LNCAP (cell line): ENCODE data around the gene PARP14.

ENCODE experiments used
- TF ChIP-seq, protein P1 (sequence below): fragments of 450-650 bp; IDR thresholded peaks from 2 replicates; pipeline ENCODE4 v1.5.1; 2017; ENCODE audit warnings: mild to moderate bottlenecking

PARP14 gene

DNA sequence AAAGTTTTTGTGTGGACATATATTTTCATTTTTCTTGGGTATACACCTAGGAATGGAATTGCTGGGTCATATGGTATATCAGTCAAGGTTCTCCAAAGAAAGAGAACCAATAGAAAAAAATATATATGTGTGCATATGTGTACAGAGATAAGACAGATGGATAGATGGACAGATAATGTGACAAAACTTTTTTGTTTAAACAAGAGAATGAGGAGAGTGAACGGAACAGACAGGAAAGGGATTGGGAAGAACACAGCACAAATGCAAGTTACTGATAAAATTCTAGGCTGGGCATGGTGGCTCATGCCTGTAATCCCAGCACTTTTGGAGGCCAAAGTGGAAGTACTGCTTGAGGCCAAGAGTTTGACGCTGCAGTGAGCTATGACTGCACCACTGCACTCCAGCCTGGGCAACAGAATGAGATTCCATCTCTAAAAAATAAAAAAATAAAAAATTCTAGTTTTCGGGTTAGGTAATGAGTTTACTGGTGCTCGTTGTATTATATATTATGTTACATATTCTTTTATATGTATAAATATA, 63.0 kb downstream of the PARP14 start:
- TF ChIP-seq, protein P1, sequence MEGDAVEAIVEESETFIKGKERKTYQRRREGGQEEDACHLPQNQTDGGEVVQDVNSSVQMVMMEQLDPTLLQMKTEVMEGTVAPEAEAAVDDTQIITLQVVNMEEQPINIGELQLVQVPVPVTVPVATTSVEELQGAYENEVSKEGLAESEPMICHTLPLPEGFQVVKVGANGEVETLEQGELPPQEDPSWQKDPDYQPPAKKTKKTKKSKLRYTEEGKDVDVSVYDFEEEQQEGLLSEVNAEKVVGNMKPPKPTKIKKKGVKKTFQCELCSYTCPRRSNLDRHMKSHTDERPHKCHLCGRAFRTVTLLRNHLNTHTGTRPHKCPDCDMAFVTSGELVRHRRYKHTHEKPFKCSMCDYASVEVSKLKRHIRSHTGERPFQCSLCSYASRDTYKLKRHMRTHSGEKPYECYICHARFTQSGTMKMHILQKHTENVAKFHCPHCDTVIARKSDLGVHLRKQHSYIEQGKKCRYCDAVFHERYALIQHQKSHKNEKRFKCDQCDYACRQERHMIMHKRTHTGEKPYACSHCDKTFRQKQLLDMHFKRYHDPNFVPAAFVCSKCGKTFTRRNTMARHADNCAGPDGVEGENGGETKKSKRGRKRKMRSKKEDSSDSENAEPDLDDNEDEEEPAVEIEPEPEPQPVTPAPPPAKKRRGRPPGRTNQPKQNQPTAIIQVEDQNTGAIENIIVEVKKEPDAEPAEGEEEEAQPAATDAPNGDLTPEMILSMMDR = no peak

DNA sequence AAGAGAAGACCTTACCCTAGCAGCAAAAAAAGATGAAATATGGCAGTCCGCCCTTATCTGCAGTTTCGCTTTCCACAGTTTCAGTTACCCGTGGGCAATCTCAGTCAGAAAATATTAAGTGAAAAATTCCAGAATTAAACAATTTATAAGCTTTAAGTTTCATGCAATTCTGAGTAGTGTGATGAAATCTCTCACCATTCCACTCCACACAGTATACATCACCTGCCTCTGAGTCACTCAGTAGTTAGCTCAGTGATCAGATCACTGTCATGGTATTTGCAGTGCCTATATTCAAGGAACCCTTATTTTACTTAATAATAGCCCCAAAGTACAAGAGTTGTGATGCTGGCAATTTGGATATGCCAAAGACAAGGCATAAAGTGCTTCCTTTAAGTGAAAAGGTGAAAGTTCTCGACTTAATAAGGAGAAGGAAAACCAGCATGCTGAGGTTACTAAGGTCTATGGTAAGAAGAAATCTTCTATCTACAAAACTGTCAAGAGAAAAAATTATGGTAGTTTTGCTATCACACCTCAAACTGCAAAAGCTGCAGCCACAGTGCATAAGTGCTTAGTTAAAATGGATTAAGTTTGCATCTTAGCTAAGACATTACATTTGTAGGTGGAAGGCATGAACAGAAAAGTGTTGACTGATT, 64.9 kb downstream of the PARP14 start:
- TF ChIP-seq, protein P1 = no peak

DNA sequence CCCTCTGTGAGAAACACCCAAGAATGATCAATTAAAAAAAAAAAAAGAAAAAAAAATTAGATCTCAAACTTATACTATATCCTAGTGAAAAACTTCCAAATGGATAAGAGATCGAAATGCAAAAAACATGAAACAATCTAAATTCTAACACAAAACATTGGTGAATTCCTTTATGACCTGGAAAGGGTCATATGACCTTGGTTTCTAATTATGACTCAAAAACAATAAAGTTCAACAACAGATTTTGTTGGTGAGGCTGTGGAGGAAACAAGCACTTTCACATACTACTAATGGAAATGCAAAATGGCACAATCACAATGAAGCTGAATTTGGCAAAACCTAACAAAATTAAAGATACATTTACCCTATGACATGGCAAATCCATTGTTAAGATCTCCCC, 67.7 kb downstream of the PARP14 start:
- TF ChIP-seq, protein P1 = no peak

DNA sequence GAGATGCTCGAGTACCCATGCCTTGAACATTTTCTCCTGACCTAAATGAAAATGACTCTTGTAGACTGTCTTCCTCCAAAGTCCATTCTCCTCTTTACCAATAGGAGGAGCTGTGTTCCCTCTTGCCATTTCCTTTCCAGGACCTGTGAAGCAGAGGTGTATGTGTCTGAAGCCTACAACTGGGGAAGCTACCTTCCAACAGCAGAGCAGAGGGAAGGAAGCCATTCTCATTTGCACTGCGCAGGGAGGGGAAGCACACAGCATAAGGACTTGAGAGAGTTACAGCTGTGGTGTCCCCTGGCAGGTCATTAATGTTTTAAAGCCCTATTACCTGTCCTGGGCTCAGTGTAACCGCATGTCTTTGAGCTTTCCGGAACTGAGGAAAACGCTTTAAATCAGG, 74.3 kb downstream of the PARP14 start:
- TF ChIP-seq, protein P1 = peak; percentile 84

DNA sequence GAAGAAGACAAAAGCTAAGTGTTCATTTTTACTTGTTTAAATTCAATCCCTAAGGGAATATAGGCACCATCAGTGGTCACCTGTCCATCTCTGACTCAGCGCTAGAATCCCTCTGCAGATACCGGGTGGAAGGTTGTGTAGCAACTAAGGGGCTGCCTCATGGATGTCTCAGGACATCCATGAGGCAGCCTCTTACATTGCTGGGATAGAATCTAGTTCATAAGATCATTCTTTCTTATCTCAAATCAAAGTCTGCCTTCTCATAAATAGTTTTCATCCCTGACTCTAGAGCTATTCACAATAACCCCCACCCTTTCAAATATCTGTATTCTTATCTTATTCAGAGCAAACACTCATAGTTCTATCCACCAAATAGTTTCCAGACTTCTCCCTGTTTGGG, 74.9 kb downstream of the PARP14 start:
- TF ChIP-seq, protein P1 = no peak

DNA sequence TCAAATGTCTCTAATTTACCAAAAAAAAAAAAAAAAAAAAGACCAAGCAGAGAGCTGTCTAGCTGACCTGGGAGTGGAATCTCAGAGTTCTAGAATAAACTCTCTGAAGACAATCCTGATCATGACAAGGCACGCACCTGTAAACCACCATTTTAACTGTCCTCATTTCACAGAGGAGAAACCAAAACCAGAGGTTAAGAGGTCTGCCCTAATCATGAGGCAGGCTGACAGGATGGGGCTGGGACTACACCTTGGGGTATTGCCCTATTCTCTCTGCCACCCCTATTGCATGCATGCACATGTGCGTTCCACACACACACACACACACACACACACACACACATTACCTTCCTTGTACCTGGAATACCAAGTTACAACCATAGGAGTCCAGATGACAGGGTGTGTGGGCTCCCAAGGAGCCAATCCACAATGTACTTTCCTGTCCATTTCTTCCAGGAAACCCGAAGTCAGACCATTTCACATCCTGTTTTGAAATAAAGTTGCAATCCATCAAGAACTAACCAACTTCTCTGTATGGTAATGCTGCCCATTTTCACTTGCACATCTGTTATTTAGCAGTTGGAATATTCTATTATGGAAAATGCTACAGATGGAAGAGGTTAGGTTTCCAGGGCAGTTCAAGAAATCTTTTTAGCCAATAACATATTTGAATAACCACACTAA, 78.4 kb downstream of the PARP14 start:
- TF ChIP-seq, protein P1 = no peak

DNA sequence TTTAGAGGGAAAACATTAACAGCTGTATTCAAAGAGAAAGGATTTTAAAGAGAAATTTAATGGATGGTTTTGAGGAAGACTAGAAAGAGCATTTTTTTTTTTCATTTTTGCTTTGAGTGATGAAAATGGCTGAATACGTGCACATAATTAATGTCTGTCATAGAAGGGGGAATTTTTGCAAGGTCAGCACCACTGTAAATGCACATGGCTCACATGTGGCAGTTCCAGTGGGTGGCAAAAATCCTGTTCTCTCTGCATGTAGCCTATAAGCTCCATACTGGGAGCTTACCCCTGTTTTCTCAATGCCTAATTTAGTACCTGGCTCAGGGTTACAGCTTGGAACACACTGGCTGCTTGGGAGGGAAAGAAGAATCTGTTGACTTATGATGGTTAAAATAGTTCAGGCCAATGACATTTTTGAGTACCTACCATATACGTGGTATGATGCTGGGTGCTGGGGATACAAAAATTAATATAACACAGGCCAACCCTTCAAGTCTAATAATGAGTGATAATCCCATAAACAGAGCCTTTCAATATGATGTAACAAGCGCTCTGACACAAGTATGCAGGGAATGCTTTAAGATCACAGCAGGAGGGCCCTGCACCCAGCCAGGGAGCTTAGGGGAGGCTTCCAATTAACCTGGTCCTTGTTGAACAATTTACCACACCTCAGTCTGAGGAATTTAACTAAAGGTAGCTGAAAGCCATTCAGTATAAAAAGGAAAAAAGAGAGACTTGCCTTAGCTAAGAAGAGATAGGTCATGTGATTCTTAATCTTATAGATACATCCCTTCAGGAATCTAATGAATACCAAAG, 80.0 kb downstream of the PARP14 start:
- TF ChIP-seq, protein P1 = no peak
